CD14-positive monocyte (primary cell): Measurements from ENCODE around the gene AZGP1. TPM values are rescaled to one million over a fixed set of nuclear protein-coding genes. Genes with fewer than 3 reads are reported as not detected.
"Not testable (repeated sequence)": the region's sequence is repeated elsewhere in the genome, so short reads cannot be mapped to it uniquely, and the experiment has no call there.

Source experiments
- DNase-seq, 3 donors: peaks; one replicate each; pipeline ENCODE4 v3.0.0-alpha.2; 2011 to 2022
- H2AFZ ChIP-seq: 2 replicates; pipeline ENCODE4 v1.6.0; 2012; ENCODE audit warnings: mild to moderate bottlenecking, low read depth, low read length, inconsistent platforms; ENCODE audit not compliant: insufficient read depth, poor library complexity, severe bottlenecking
- H3K27ac ChIP-seq, 2 donors: 1 replicate in 1 of 2; 2 replicates in 1 of 2; pipeline ENCODE4 v1.5.1; 2012 to 2013; ENCODE audit warnings: low read length in 2 of 2, control low read depth in 1 of 2, inconsistent platforms in 1 of 2, low read depth in 1 of 2, mild to moderate bottlenecking in 1 of 2
- H3K27me3 ChIP-seq, 2 donors: one replicate each; pipeline versions ENCODE4 v1.6.0 to v1.6.1; 2011 to 2013; ENCODE audit warnings: low read length in 2 of 2; ENCODE audit not compliant: control insufficient read depth in 2 of 2, insufficient read depth in 2 of 2
- H3K36me3 ChIP-seq, 2 donors: replicated peaks in 1 of 2; 1 replicate in 1 of 2; 2 replicates in 1 of 2; pipeline versions ENCODE4 v1.5.1 to v1.6.1; 2012 to 2013; ENCODE audit warnings: low read length in 2 of 2, control low read depth in 1 of 2, inconsistent platforms in 1 of 2, mild to moderate bottlenecking in 1 of 2; ENCODE audit not compliant: insufficient read depth in 2 of 2, control insufficient read depth in 1 of 2
- H3K4me1 ChIP-seq, 2 donors: 1 replicate in 1 of 2; 2 replicates in 1 of 2; pipeline versions ENCODE4 v1.5.1 to v1.6.1; 2012 to 2013; ENCODE audit warnings: low read length in 2 of 2, control low read depth in 1 of 2, inconsistent platforms in 1 of 2, mild to moderate bottlenecking in 1 of 2, moderate library complexity in 1 of 2; ENCODE audit not compliant: insufficient read depth in 2 of 2, control insufficient read depth in 1 of 2
- H3K4me2 ChIP-seq: replicated peaks from 2 replicates; pipeline ENCODE3; 2012; ENCODE audit warnings: low read length, moderate library complexity, mild to moderate bottlenecking; ENCODE audit not compliant: poor library complexity, severe bottlenecking; ENCODE audit errors: extremely low read depth
- H3K4me3 ChIP-seq, 3 experiments: fragments of 200-600 bp in 1 of 3; sonication (generic) in 1 of 3; replicated peaks in 1 of 3; 1 replicate in 2 of 3; 2 replicates in 1 of 3; pipeline ENCODE4 v1.5.1; 2011 to 2013; ENCODE audit warnings: low read length in 3 of 3, mild to moderate bottlenecking in 3 of 3, control low read depth in 2 of 3, low read depth in 2 of 3, inconsistent platforms in 1 of 3, moderate library complexity in 1 of 3
- H3K79me2 ChIP-seq: 2 replicates; pipeline ENCODE4 v1.6.0; 2012; ENCODE audit warnings: mild to moderate bottlenecking, control low read depth, inconsistent platforms, low read length, moderate library complexity; ENCODE audit not compliant: insufficient read depth
- H3K9ac ChIP-seq: 2 replicates; pipeline ENCODE4 v1.6.0; 2017; ENCODE audit warnings: low read length, mild to moderate bottlenecking; ENCODE audit not compliant: insufficient read depth, poor library complexity, severe bottlenecking
- H3K9me3 ChIP-seq, 2 donors: replicated peaks in 1 of 2; 1 replicate in 1 of 2; 2 replicates in 1 of 2; pipeline versions ENCODE4 v1.5.1 to v1.6.1; 2012 to 2013; ENCODE audit warnings: low read length in 2 of 2, control low read depth in 1 of 2; ENCODE audit not compliant: control insufficient read depth in 1 of 2, insufficient read depth in 1 of 2
- H4K20me1 ChIP-seq: 2 replicates; pipeline ENCODE4 v1.6.0; 2012; ENCODE audit warnings: mild to moderate bottlenecking, low read length, control low read depth, moderate library complexity; ENCODE audit not compliant: insufficient read depth
- H3K27ac Mint-ChIP-seq, 7 donors: one replicate each; pipeline ENCODE4 v1.8.0; 2020; ENCODE audit warnings: mild to moderate bottlenecking in 7 of 7, mixed read lengths in 7 of 7, moderate library complexity in 6 of 7, inconsistent platforms in 2 of 7
- H3K27me3 Mint-ChIP-seq, 3 donors: one replicate each; pipeline ENCODE4 v1.8.0; 2021 to 2022; ENCODE audit warnings: low read depth in 3 of 3, mild to moderate bottlenecking in 3 of 3, mixed read lengths in 3 of 3, moderate library complexity in 3 of 3, inconsistent platforms in 1 of 3
- H3K36me3 Mint-ChIP-seq, 2 donors: one replicate each; pipeline ENCODE4 v1.8.0; 2020; ENCODE audit warnings: mixed read lengths in 2 of 2, inconsistent platforms in 1 of 2, mild to moderate bottlenecking in 1 of 2
- H3K4me1 Mint-ChIP-seq: one replicate; pipeline ENCODE4 v1.8.0; 2020; ENCODE audit warnings: mild to moderate bottlenecking, mixed read lengths
- H3K4me3 Mint-ChIP-seq, 2 donors: one replicate each; pipeline ENCODE4 v1.8.0; 2020; ENCODE audit warnings: mild to moderate bottlenecking in 2 of 2, mixed read lengths in 2 of 2, moderate library complexity in 1 of 2
- H3K9me3 Mint-ChIP-seq, 7 donors: one replicate each; pipeline ENCODE4 v1.8.0; 2020 to 2022; ENCODE audit warnings: mixed read lengths in 7 of 7, mild to moderate bottlenecking in 6 of 7, moderate library complexity in 6 of 7, inconsistent platforms in 2 of 7
- CTCF ChIP-seq: fragments of 200-600 bp; IDR thresholded peaks from one replicate; pipeline ENCODE4 v1.8.0; 2022; ENCODE audit warnings: antibody characterized with exemption, mild to moderate bottlenecking
- WGBS: methylation state at CpG from one replicate; pipeline ENCODE4 v1.1.5; 2013; ENCODE audit warnings: missing lambda C conversion rate; ENCODE audit not compliant: insufficient coverage; 5-methylcytosine and 5-hydroxymethylcytosine counted together
- intact Hi-C, 2 donors: fragments of 100-400 bp; cut with micrococcal nuclease; formaldehyde crosslinking; loops; one replicate each; pipeline versions ENCODE4 v1.15.0 to v1.15.1; 2023
- polyA plus RNA-seq, 3 donors: library from polyadenylated mRNA; depleted of rRNA in 1 of 3; unstranded in 2 of 3; stranded (reverse) in 1 of 3; fragments of 300-500 nt in 2 of 3; fragments of >200 nt in 1 of 3; fragmentation: Illumina TruSeq in 2 of 3; gene quantifications; 1 replicate in 2 of 3; 2 replicates in 1 of 3; pipeline ENCODE4 v1.2.3, GENCODE V29; 2012 to 2021

AZGP1 gene
- polyA plus RNA-seq, 3 donors: not detected

GRCh38 chr7:99990460-99990852 lies 14.6 kb upstream of the AZGP1 start:
- no peak overlapping the region for H3K27ac Mint-ChIP-seq
- peaks cover 20% of the 10 kb centered on the region for H3K4me1 Mint-ChIP-seq
- Histone ChIP-seq H3K4me2 (no peak overlapping the region), H3K4me1 (peaks cover 5 to 11% of the 10 kb centered on the region in 2 donors), H3K27me3 (peaks cover 0 to 3% of the 10 kb centered on the region in 2 donors), H3K4me3 (no peak overlapping the region), H4K20me1 (no peaks in the 10 kb centered on the region), H3K36me3 (no peaks in the 10 kb centered on the region), H3K79me2 (no peaks in the 10 kb centered on the region), H3K9ac (no peak overlapping the region), H3K9me3 (no peaks in the 10 kb centered on the region), H3K27ac (no peak overlapping the region), H2AFZ (no peak overlapping the region)
- H3K36me3 Mint-ChIP-seq: no peaks in the 10 kb centered on the region
- peaks cover 5 to 16% (median 6%) of the 10 kb centered on the region in 3 donors for H3K27me3 Mint-ChIP-seq
- WGBS: 65% methylated on average over 7 of the region's 14 CpGs
- DNase-seq: no peak
- H3K4me3 Mint-ChIP-seq: peak overlapping the region in 1 of 2 donors; percentile 35
- no peak for TF ChIP-seq CTCF
- peaks cover 0 to 3% (median 0%) of the 10 kb centered on the region in 7 donors for H3K9me3 Mint-ChIP-seq
- intact Hi-C loops: loop anchor here (2.0 to 10.0 kb wide), 2 partner anchors 64 to 78 kb away; no protein-coding TSS in a partner anchor

DNA sequence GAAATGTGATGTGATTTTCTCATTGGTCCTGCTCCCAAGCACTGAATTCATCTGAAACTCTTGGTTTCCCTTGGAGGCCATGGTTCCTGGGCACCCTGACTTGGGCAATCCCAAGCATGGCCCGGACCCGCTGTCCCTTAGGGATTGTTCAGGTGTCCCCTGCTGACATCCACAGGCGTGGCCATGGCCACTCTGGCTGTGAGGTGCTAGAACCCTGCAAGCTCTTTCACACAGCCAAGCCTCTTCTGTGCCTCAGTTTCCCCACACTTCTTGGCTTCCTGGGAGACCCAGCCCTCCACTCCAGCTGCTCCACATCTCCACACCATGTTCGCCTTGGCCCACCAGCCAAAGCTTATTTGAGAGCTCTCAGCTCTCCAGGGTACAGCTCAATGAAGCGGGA lies 12.0 kb upstream of the AZGP1 start:
- Histone ChIP-seq H4K20me1 (no peaks in the 10 kb centered on the region), H3K9me3 (no peaks in the 10 kb centered on the region), H2AFZ (no peak overlapping the region), H3K27ac (no peak overlapping the region), H3K9ac (no peak overlapping the region), H3K36me3 (no peaks in the 10 kb centered on the region), H3K4me1 (peaks cover 3 to 6% of the 10 kb centered on the region in 2 donors), H3K4me2 (no peak overlapping the region), H3K4me3 (no peak overlapping the region), H3K79me2 (no peaks in the 10 kb centered on the region), H3K27me3 (peaks cover 0 to 3% of the 10 kb centered on the region in 2 donors)
- Mint-ChIP-seq H3K4me3 (no peak overlapping the region), H3K27me3 (peaks cover 5 to 13% (median 5%) of the 10 kb centered on the region in 3 donors), H3K27ac (no peak overlapping the region), H3K4me1 (peaks cover 15% of the 10 kb centered on the region), H3K9me3 (peaks cover 0 to 3% (median 0%) of the 10 kb centered on the region in 7 donors), H3K36me3 (no peaks in the 10 kb centered on the region)
- no peak for DNase-seq
- TF ChIP-seq CTCF: no peak
- 85% methylated on average over 5 of the region's 5 CpGs for WGBS
- intact Hi-C loops: no loop called here

DNA sequence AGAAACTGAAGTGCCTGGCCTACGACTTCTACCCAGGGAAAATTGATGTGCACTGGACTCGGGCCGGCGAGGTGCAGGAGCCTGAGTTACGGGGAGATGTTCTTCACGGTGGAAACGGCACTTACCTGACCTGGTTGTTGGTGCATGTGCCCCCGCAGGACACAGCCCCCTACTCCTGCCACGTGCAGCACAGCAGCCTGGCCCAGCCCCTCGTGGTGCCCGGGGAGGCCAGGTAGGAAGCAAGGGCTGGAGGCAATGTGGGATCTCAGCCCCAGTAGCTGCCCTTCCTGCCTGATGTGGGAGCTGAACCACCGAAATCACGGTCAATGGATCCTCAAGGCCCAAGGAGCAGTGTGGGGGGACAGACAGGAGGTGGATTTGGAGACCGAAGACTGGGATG lies 11.5 kb upstream of the AZGP1 start:
- DNase-seq, H3K36me3 Mint-ChIP-seq, H3K36me3 ChIP-seq, H3K4me3 ChIP-seq, intact Hi-C loops, H3K27ac ChIP-seq, H3K9me3 ChIP-seq, H2AFZ ChIP-seq, H3K79me2 ChIP-seq, H3K9ac ChIP-seq, H3K4me3 Mint-ChIP-seq, H3K27me3 ChIP-seq, H4K20me1 ChIP-seq, H3K4me2 ChIP-seq, H3K27ac Mint-ChIP-seq, H3K4me1 ChIP-seq, H3K4me1 Mint-ChIP-seq, H3K9me3 Mint-ChIP-seq: not testable (repeated sequence)
- whole genome bisulfite sequencing: 89% methylated on average over 8 of the region's 14 CpGs
- peaks cover 5 to 13% (median 5%) of the 10 kb centered on the region in 3 donors for H3K27me3 Mint-ChIP-seq
